Measurements from ENCODE around the gene CALML4. TPM values are rescaled to one million over a fixed set of nuclear protein-coding genes. Genes with fewer than 3 reads are reported as not detected.

The CALML4 gene
- total RNA-seq, 1 donor from 2014 or later: 22.7 TPM

DNA sequence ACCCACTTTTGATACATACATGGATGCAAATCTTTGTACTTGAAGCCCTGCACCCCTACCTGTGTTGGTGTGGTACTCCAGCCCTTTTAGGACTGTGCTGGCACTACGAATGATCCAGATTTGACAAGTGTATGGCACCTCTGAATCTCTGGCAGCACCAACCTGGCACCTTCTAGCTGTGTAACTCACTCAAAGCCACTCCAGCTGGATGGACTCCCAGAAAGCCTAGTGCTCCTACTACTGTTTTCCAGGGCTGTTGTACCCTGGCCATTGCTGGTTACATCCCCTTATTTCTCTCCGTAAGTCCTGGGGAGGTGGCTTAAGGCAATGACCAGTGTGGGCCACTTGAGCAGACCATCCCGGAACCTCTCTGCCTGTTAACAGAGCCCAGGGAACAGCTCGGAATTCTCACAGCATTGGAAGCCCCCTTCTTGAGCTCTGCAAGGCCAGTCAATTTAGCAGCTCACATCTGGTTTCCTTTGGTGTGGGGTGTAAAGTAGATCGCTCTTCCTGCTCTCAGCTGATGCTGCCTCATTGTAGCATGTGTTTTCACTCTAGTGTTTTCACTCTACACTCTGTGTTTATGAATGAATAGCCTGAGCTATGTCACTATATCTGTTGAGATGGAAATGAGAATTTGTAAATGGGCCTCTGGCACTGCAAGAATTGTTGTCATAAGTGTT, 12.2 kb downstream of the CALML4 start:
- Mint-ChIP-seq H3K27ac (no peak overlapping the region), H3K4me3 (no peak overlapping the region), H3K4me1 (peaks cover 7% of the 10 kb centered on the region), H3K27me3 (ENCODE audit: insufficient read depth, low read depth) (peaks cover 7% of the 10 kb centered on the region), H3K9me3 (no peaks in the 10 kb centered on the region), H3K36me3 (peaks cover 43% of the 10 kb centered on the region)
- Histone ChIP-seq H3K27ac (no peak overlapping the region), H3K4me1 (no peaks in the 10 kb centered on the region), H3K36me3 (no peaks in the 10 kb centered on the region), H3K9me3 (ENCODE audit: low read depth) (no peaks in the 10 kb centered on the region), H3K9ac (no peak overlapping the region), H3K79me2 (ENCODE audit: low read depth) (no peaks in the 10 kb centered on the region), H3K4me3 (no peak overlapping the region), H4K20me1 (ENCODE audit: low read depth) (peaks cover 4% of the 10 kb centered on the region), H2AFZ (replicated peaks) (no peak overlapping the region), H3K27me3 (no peaks in the 10 kb centered on the region), H3K4me2 (no peak overlapping the region), H3F3A (ENCODE audit: low read depth) (peaks cover 24% of the 10 kb centered on the region)
- DNase-seq (ENCODE audit: low spot score): no peak
- TF ChIP-seq EZH2 (IDR thresholded peaks at IDR 0.05) (no peak), EZH2phosphoT487 (IDR thresholded peaks at IDR 0.05) (no peak)
- TF ChIP-seq, protein P1, sequence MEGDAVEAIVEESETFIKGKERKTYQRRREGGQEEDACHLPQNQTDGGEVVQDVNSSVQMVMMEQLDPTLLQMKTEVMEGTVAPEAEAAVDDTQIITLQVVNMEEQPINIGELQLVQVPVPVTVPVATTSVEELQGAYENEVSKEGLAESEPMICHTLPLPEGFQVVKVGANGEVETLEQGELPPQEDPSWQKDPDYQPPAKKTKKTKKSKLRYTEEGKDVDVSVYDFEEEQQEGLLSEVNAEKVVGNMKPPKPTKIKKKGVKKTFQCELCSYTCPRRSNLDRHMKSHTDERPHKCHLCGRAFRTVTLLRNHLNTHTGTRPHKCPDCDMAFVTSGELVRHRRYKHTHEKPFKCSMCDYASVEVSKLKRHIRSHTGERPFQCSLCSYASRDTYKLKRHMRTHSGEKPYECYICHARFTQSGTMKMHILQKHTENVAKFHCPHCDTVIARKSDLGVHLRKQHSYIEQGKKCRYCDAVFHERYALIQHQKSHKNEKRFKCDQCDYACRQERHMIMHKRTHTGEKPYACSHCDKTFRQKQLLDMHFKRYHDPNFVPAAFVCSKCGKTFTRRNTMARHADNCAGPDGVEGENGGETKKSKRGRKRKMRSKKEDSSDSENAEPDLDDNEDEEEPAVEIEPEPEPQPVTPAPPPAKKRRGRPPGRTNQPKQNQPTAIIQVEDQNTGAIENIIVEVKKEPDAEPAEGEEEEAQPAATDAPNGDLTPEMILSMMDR (IDR thresholded peaks at IDR 0.05): no peak

DNA sequence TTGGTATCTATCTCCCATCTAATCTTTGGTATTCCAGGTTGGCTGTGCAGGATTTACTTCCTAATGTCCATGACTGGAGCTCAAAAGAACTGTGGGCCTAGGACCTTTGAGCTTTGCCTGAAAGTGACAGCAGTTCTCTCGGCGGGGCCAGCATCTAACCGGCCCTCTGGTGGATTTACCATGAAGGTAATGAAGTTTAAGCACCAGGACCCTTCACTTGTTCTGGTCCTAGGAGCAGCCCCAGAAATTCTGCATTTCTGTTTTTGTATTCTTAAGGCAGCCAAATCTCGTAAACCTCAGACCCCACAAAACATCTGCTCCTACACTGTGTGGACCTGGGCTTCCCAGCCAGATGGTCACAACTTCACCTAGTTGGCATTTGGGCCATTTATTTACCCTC, 13.0 kb downstream of the CALML4 start:
- H3K4me3 ChIP-seq: no peak overlapping the region
- H3K27me3 ChIP-seq: no peaks in the 10 kb centered on the region
- Mint-ChIP-seq H3K4me3 (no peak overlapping the region), H3K9me3 (no peaks in the 10 kb centered on the region), H3K27me3 (ENCODE audit: insufficient read depth, low read depth) (peaks cover under 1% of the 10 kb centered on the region), H3K36me3 (peaks cover 42% of the 10 kb centered on the region), H3K27ac (no peak overlapping the region), H3K4me1 (peaks cover 4% of the 10 kb centered on the region)
- no peaks in the 10 kb centered on the region for H3K4me1 ChIP-seq
- no peak overlapping the region for H2AFZ ChIP-seq (replicated peaks)
- peaks cover 24% of the 10 kb centered on the region for H3F3A ChIP-seq (ENCODE audit: low read depth)
- no peak overlapping the region for H3K27ac ChIP-seq
- TF ChIP-seq, protein P1 (IDR thresholded peaks at IDR 0.05): no peak
- no peak for TF ChIP-seq EZH2 (IDR thresholded peaks at IDR 0.05)
- TF ChIP-seq EZH2phosphoT487 (IDR thresholded peaks at IDR 0.05): no peak
- no peak for DNase-seq (ENCODE audit: low spot score)
- peaks cover 4% of the 10 kb centered on the region for H4K20me1 ChIP-seq (ENCODE audit: low read depth)
- no peak overlapping the region for H3K9ac ChIP-seq
- H3K9me3 ChIP-seq (ENCODE audit: low read depth): no peaks in the 10 kb centered on the region
- H3K4me2 ChIP-seq: no peak overlapping the region
- no peaks in the 10 kb centered on the region for H3K36me3 ChIP-seq
- H3K79me2 ChIP-seq (ENCODE audit: low read depth): no peaks in the 10 kb centered on the region

DNA sequence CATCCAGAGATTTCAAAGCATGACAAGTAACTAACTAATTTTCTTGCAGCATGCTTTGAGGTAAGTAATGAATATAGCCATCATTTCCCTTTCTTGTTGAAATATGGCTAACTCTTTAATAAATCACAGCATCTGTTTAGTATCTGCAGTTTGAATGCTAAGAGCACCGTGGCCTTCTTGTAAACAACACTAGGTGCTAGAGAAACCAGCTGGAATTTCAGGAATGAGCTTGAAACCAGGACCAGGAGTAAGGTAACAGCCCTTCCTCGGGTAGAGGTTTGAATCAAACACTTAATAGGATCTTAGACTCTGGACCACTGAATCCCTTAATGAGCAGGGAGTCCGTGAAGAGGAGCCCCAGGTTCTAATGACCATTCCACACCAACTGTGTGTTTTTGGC, 13.6 kb downstream of the CALML4 start:
- Histone ChIP-seq H3K4me1 (no peaks in the 10 kb centered on the region), H4K20me1 (ENCODE audit: low read depth) (peaks cover 4% of the 10 kb centered on the region), H3K9ac (no peak overlapping the region), H3K36me3 (no peaks in the 10 kb centered on the region), H3K79me2 (ENCODE audit: low read depth) (no peaks in the 10 kb centered on the region), H3K27ac (no peak overlapping the region), H3K4me2 (no peak overlapping the region), H3K4me3 (no peak overlapping the region), H3K9me3 (ENCODE audit: low read depth) (no peaks in the 10 kb centered on the region), H3K27me3 (no peaks in the 10 kb centered on the region), H3F3A (ENCODE audit: low read depth) (peaks cover 24% of the 10 kb centered on the region), H2AFZ (replicated peaks) (no peak overlapping the region)
- Mint-ChIP-seq H3K36me3 (peaks cover 41% of the 10 kb centered on the region), H3K4me3 (no peak overlapping the region), H3K27me3 (ENCODE audit: insufficient read depth, low read depth) (no peaks in the 10 kb centered on the region), H3K4me1 (peaks cover 3% of the 10 kb centered on the region), H3K9me3 (no peaks in the 10 kb centered on the region), H3K27ac (no peak overlapping the region)
- TF ChIP-seq, protein P1 (IDR thresholded peaks at IDR 0.05): no peak
- TF ChIP-seq EZH2phosphoT487 (IDR thresholded peaks at IDR 0.05) (no peak), EZH2 (IDR thresholded peaks at IDR 0.05) (no peak)
- DNase-seq (ENCODE audit: low spot score): no peak

All from neural progenitor cell (in vitro differentiated cells).